Upper lobe of left lung (tissue), 6 donors: ENCODE results near the gene SNAP47. TPM values are rescaled to one million over a fixed set of nuclear protein-coding genes. Genes with fewer than 3 reads are reported as not detected.

ENCODE experiments used
- ATAC-seq, 2 donors: fragments of 200-7000 bp; cut with Tn5 transposase; one replicate each; pipeline ENCODE4 v1.9.1; 2022; ENCODE audit warnings: mild to moderate bottlenecking in 2 of 2, moderate library complexity in 2 of 2; ENCODE audit not compliant: low FRiP score in 2 of 2
- DNase-seq, 2 donors: peaks; one replicate each; pipeline ENCODE4 v3.0.0-alpha.2; 2019 to 2020
- H3K27ac ChIP-seq, 4 donors: fragments of 200-600 bp; sonication (generic); one replicate each; pipeline ENCODE4 v1.5.1; 2016 to 2019
- H3K27me3 ChIP-seq, 4 donors: fragments of 200-600 bp; sonication (generic); one replicate each; pipeline ENCODE4 v1.5.1; 2017 to 2019
- H3K36me3 ChIP-seq, 4 donors: fragments of 200-600 bp; sonication (generic); one replicate each; pipeline ENCODE4 v1.5.1; 2016 to 2019
- H3K4me1 ChIP-seq, 4 donors: fragments of 200-600 bp; sonication (generic); one replicate each; pipeline ENCODE4 v1.5.1; 2018 to 2019
- H3K4me3 ChIP-seq, 4 donors: fragments of 200-600 bp; sonication (generic); one replicate each; pipeline ENCODE4 v1.5.1; 2017 to 2019; ENCODE audit warnings: mild to moderate bottlenecking in 2 of 4, moderate library complexity in 1 of 4
- H3K9me3 ChIP-seq, 4 donors: fragments of 200-600 bp; sonication (generic); one replicate each; pipeline ENCODE4 v1.5.1; 2018 to 2019
- CTCF ChIP-seq, 6 experiments: fragments of 450-650 bp in 4 of 6; fragments of 200-600 bp in 2 of 6; sonication (generic) in 2 of 6; IDR thresholded peaks; one replicate each; pipeline ENCODE4 v1.5.1; 2016 to 2019; ENCODE audit warnings: antibody characterized with exemption in 6 of 6
- EP300 ChIP-seq, 4 donors: sonication (generic); formaldehyde crosslinking; IDR thresholded peaks; one replicate each; pipeline ENCODE4 v1.5.1; 2017; ENCODE audit warnings: antibody characterized with exemption in 4 of 4, control low read depth in 2 of 4
- POLR2A ChIP-seq, 4 donors: fragments of 450-650 bp; IDR thresholded peaks; one replicate each; pipeline ENCODE4 v1.5.1; 2016 to 2017; ENCODE audit warnings: antibody characterized with exemption in 4 of 4, mild to moderate bottlenecking in 2 of 4
- POLR2AphosphoS5 ChIP-seq, 2 donors: sonication (generic); formaldehyde crosslinking; IDR thresholded peaks; one replicate each; pipeline ENCODE4 v1.5.1; 2017; ENCODE audit warnings: antibody characterized with exemption in 2 of 2
- WGBS, 2 donors: methylation state at CpG; one replicate each; pipeline ENCODE4 v1.1.5; 2017 to 2018; 5-methylcytosine and 5-hydroxymethylcytosine counted together
- total RNA-seq, 6 donors: library from RNA; depleted of rRNA in 4 of 6; stranded (reverse); fragments of >200 nt in 4 of 6; gene quantifications; one replicate each; pipeline versions ENCODE4 v1.1.0 to v1.2.1, GENCODE V29; 2016 to 2021
- donor health status: DM: no; HTN: no; CAD: no; lungs with moderate emphysema.
- donor health status: DM: no; HTN: yes; CAD: no; lungs with severe emphysema.

The SNAP47 gene
- total RNA-seq, 6 donors from 2014 or later, result 26.7 to 62.9 (median 35.1) TPM

GRCh38 chr1:227762231-227762911, 27.1 kb downstream of the SNAP47 start:
- ATAC-seq (peak; percentile 80 to 88), DNase-seq (peak; percentile 79 to 95)
- peaks cover 19 to 40% (median 29%) of the 10 kb centered on the region in 4 donors for H3K4me1 ChIP-seq
- H3K27me3 ChIP-seq, result no peaks in the 10 kb centered on the region
- no peaks in the 10 kb centered on the region for H3K9me3 ChIP-seq
- peak overlapping the region in 3 of 4 donors; percentile 32 to 64 (median 34) for H3K27ac ChIP-seq
- H3K36me3 ChIP-seq, result peaks cover 0 to 44% (median 21%) of the 10 kb centered on the region in 4 donors
- TF ChIP-seq POLR2A (IDR thresholded peaks at IDR 0.05) (no peak), EP300 (IDR thresholded peaks at IDR 0.05) (no peak), CTCF (IDR thresholded peaks at IDR 0.05) (peak; percentile 79 to 91 (median 86)), POLR2AphosphoS5 (IDR thresholded peaks at IDR 0.05) (no peak)
- H3K4me3 ChIP-seq, result peak overlapping the region in 1 of 4 donors; percentile 16
- WGBS, 2 donors, result 3 to 19% methylated on average over 6 to 20 of the region's 22 CpGs

DNA sequence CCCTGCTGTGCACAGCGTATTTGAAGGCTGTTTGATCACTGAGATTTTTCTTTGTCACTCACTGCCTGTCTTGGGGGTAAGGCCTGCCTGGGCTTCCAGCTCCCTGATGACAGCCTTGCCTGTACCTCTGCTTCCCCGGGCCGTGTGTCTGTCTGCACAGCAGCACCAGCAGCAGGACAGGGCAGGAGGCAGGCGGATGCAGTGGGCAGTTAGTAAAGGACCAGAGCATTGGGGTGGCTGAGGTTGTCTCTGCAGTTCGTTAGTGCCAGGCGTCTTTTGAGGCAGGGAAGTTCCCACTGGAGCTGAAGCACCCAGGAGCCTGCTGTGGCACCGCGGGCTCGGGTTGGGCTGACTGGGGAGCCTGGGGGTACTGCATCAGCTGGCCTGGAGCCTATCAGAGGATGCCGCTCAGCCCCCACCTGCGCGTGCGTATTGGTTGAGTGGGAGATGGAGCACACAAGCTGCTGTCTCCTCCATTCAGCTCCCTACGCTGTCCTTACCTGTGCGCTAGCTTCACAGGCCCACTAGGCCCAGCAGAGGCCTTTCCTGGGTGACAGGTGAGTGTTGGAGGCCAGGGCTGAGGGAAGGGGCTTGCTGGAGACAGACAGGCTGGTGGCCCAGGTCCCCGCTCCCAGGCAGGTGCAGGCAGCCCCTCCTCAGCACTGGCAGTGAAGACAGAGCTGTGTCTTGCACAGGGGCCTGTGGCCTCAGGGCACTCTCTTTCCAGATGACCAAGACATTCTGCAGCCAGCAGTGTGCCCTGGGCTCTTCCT, 28.2 kb downstream of the SNAP47 start:
- peak overlapping the region; percentile 32 to 64 (median 42) for H3K27ac ChIP-seq
- no peak overlapping the region for H3K4me3 ChIP-seq
- H3K4me1 ChIP-seq, result peaks cover 19 to 44% (median 30%) of the 10 kb centered on the region in 4 donors
- no peak for TF ChIP-seq POLR2AphosphoS5 (IDR thresholded peaks at IDR 0.05)
- TF ChIP-seq EP300 (IDR thresholded peaks at IDR 0.05), result no peak
- TF ChIP-seq CTCF (IDR thresholded peaks at IDR 0.05), result no peak
- TF ChIP-seq POLR2A (IDR thresholded peaks at IDR 0.05), result no peak
- no peak for ATAC-seq
- 89 to 95% methylated on average over 6 to 16 of the region's 16 CpGs for WGBS, 2 donors
- no peak for DNase-seq
- H3K27me3 ChIP-seq, result no peaks in the 10 kb centered on the region
- peaks cover 5 to 55% (median 31%) of the 10 kb centered on the region in 4 donors for H3K36me3 ChIP-seq
- no peaks in the 10 kb centered on the region for H3K9me3 ChIP-seq

GRCh38 chr1:227764019-227764391, 28.8 kb downstream of the SNAP47 start:
- Histone ChIP-seq H3K4me3 (no peak overlapping the region), H3K4me1 (peaks cover 19 to 44% (median 30%) of the 10 kb centered on the region in 4 donors), H3K27ac (peak overlapping the region; percentile 32 to 64 (median 42)), H3K27me3 (no peaks in the 10 kb centered on the region), H3K9me3 (no peaks in the 10 kb centered on the region), H3K36me3 (peaks cover 5 to 59% (median 34%) of the 10 kb centered on the region in 4 donors)
- WGBS, 2 donors, result 61 to 65% methylated on average over 6 to 7 of the region's 7 CpGs
- DNase-seq (no peak), ATAC-seq (no peak)
- TF ChIP-seq CTCF (IDR thresholded peaks at IDR 0.05) (no peak), POLR2A (IDR thresholded peaks at IDR 0.05) (no peak)

GRCh38 chr1:227765261-227766014, 30.2 kb downstream of the SNAP47 start:
- Histone ChIP-seq H3K9me3 (no peaks in the 10 kb centered on the region), H3K27me3 (no peaks in the 10 kb centered on the region), H3K4me3 (no peak overlapping the region), H3K27ac (no peak overlapping the region), H3K4me1 (peaks cover 19 to 44% (median 30%) of the 10 kb centered on the region in 4 donors), H3K36me3 (peaks cover 5 to 56% (median 22%) of the 10 kb centered on the region in 4 donors)
- DNase-seq, result no peak
- no peak for ATAC-seq
- TF ChIP-seq CTCF (IDR thresholded peaks at IDR 0.05) (no peak), EP300 (IDR thresholded peaks at IDR 0.05) (no peak), POLR2A (IDR thresholded peaks at IDR 0.05) (no peak), POLR2AphosphoS5 (IDR thresholded peaks at IDR 0.05) (no peak)
- 91% methylated on average over 6 to 8 of the region's 8 CpGs for WGBS, 2 donors
